GM23338 (cell line): ENCODE results near the gene ST14. TPM values are rescaled to one million over a fixed set of nuclear protein-coding genes. Genes with fewer than 3 reads are reported as not detected.

ENCODE experiments used
- ATAC-seq: fragments of 200-7000 bp; cut with Tn5 transposase; 3 replicates; pipeline ENCODE4 v1.9.1; 2020
- DNase-seq: peaks from one replicate; pipeline ENCODE4 v3.0.0-alpha.2; 2015; ENCODE audit warnings: low spot score
- H2AFZ ChIP-seq: fragments of 200-600 bp; sonication (generic); 2 replicates; pipeline ENCODE4 v1.8.0; 2016; ENCODE audit warnings: antibody characterized with exemption, mild to moderate bottlenecking, moderate library complexity
- H3F3A ChIP-seq: fragments of 200-600 bp; sonication (generic); replicated peaks from 2 replicates; pipeline ENCODE4 v1.8.0; 2017; ENCODE audit warnings: antibody characterized with exemption, mixed run types, low read depth
- H3K27ac ChIP-seq: fragments of 200-600 bp; sonication (generic); 2 replicates; pipeline ENCODE4 v1.6.1; 2016; ENCODE audit warnings: low read depth
- H3K27me3 ChIP-seq: fragments of 200-600 bp; sonication (generic); 2 replicates; pipeline ENCODE4 v1.8.0; 2016; ENCODE audit warnings: mild to moderate bottlenecking, mixed run types, moderate library complexity; ENCODE audit not compliant: insufficient read depth
- H3K36me3 ChIP-seq: fragments of 200-600 bp; sonication (generic); 2 replicates; pipeline ENCODE4 v1.8.0; 2016; ENCODE audit warnings: mild to moderate bottlenecking; ENCODE audit not compliant: insufficient read depth
- H3K4me1 ChIP-seq: fragments of 200-600 bp; sonication (generic); 2 replicates; pipeline ENCODE4 v1.8.0; 2016; ENCODE audit warnings: mild to moderate bottlenecking, moderate library complexity; ENCODE audit not compliant: insufficient read depth
- H3K4me2 ChIP-seq: fragments of 200-600 bp; sonication (generic); 2 replicates; pipeline ENCODE4 v1.7.1; 2017; ENCODE audit warnings: mixed run types
- H3K4me3 ChIP-seq: fragments of 200-600 bp; sonication (generic); 2 replicates; pipeline ENCODE4 v1.6.1; 2016; ENCODE audit warnings: mixed run types
- H3K79me2 ChIP-seq: fragments of 200-600 bp; sonication (generic); replicated peaks from 2 replicates; pipeline ENCODE4 v1.8.0; 2017; ENCODE audit warnings: mild to moderate bottlenecking; ENCODE audit not compliant: insufficient read depth
- H3K9me2 ChIP-seq: fragments of 200-600 bp; sonication (generic); 2 replicates; pipeline ENCODE4 v1.8.0; 2017; ENCODE audit not compliant: insufficient read depth
- H4K20me1 ChIP-seq: fragments of 200-600 bp; sonication (generic); replicated peaks from 2 replicates; pipeline ENCODE4 v1.8.0; 2017; ENCODE audit warnings: mild to moderate bottlenecking; ENCODE audit not compliant: insufficient read depth
- H3K27ac Mint-ChIP-seq: 2 replicates; pipeline ENCODE4 v1.8.0; 2020; ENCODE audit warnings: inconsistent platforms, mild to moderate bottlenecking, moderate library complexity, mixed read lengths
- H3K27me3 Mint-ChIP-seq: 3 replicates; pipeline ENCODE4 v1.8.0; 2022; ENCODE audit warnings: low read depth, mild to moderate bottlenecking, moderate library complexity, mixed read lengths, inconsistent platforms; ENCODE audit not compliant: insufficient read depth, poor library complexity
- H3K36me3 Mint-ChIP-seq: 3 replicates; pipeline ENCODE4 v1.8.0; 2021; ENCODE audit warnings: low read depth, mild to moderate bottlenecking, inconsistent platforms, moderate library complexity, mixed read lengths
- H3K4me1 Mint-ChIP-seq: 3 replicates; pipeline ENCODE4 v1.8.0; 2020; ENCODE audit warnings: mild to moderate bottlenecking, inconsistent platforms, mixed read lengths
- H3K4me3 Mint-ChIP-seq: 3 replicates; pipeline ENCODE4 v1.8.0; 2021; ENCODE audit warnings: moderate library complexity, mild to moderate bottlenecking, inconsistent platforms, mixed read lengths
- H3K9me3 Mint-ChIP-seq: 3 replicates; pipeline ENCODE4 v1.8.0; 2020; ENCODE audit warnings: moderate library complexity, mild to moderate bottlenecking, inconsistent platforms, mixed read lengths
- CREB1 ChIP-seq: fragments of 250-450 bp; sonication (Bioruptor Pico); IDR thresholded peaks from 2 replicates; pipeline ENCODE4 v1.5.0; 2020; ENCODE audit warnings: low read depth, mild to moderate bottlenecking, moderate library complexity
- EZH2 ChIP-seq: fragments of 200-600 bp; sonication (generic); IDR thresholded peaks from one replicate; pipeline ENCODE4 v1.8.0; 2017; ENCODE audit warnings: antibody characterized with exemption, mild to moderate bottlenecking, low read depth; ENCODE audit not compliant: unreplicated experiment
- EZH2phosphoT487 ChIP-seq: fragments of 200-600 bp; sonication (generic); IDR thresholded peaks from one replicate; pipeline ENCODE4 v1.8.1; 2018; ENCODE audit warnings: antibody characterized with exemption; ENCODE audit not compliant: unreplicated experiment
- JUNB ChIP-seq: IDR thresholded peaks from one replicate; pipeline ENCODE4 v1.6.1; 2016; ENCODE audit warnings: antibody characterized with exemption; ENCODE audit not compliant: unreplicated experiment
- NANOG ChIP-seq: IDR thresholded peaks from 2 replicates; pipeline ENCODE4 v1.6.1; 2016; ENCODE audit warnings: antibody characterized with exemption, borderline replicate concordance
- POLR2AphosphoS5 ChIP-seq: IDR thresholded peaks from 2 replicates; pipeline ENCODE4 v1.6.1; 2016; ENCODE audit warnings: antibody characterized with exemption, low read depth
- STAT1 ChIP-seq: IDR thresholded peaks from one replicate; pipeline ENCODE4 v1.6.1; 2016; ENCODE audit warnings: antibody characterized with exemption; ENCODE audit not compliant: unreplicated experiment
- ZNF114 ChIP-seq: fragments of 250-450 bp; sonication (Bioruptor Pico); IDR thresholded peaks from 2 replicates; pipeline ENCODE4 v1.5.0; 2020; ENCODE audit warnings: mild to moderate bottlenecking, moderate library complexity
- ZNF331 ChIP-seq: fragments of 250-450 bp; sonication (Bioruptor Pico); IDR thresholded peaks from 2 replicates; pipeline ENCODE4 v1.5.0; 2020; ENCODE audit warnings: low read depth, mild to moderate bottlenecking, moderate library complexity
- polyA plus RNA-seq: library from polyadenylated mRNA; unstranded; fragments of >200 nt; fragmentation: Nextera tagmentation; extraction: Ambion mirVana; gene quantifications from 2 replicates; pipeline ENCODE4 v1.2.1, GENCODE V29; 2016
- total RNA-seq: library from RNA; depleted of rRNA; stranded (reverse); fragments of >200 nt; shearing (Covaris generic); gene quantifications from 2 replicates; pipeline ENCODE4 v1.2.3, GENCODE V29; 2014
- TF ChIP-seq, protein P1 (sequence below), 2 experiments: fragments of 200-600 bp in 1 of 2; sonication (generic) in 1 of 2; conservative IDR thresholded peaks; 2 replicates each; pipeline versions ENCODE4 v1.5.1 to v1.6.1; 2016 to 2017; ENCODE audit warnings: antibody characterized with exemption in 2 of 2, low read depth in 2 of 2, mild to moderate bottlenecking in 2 of 2, moderate library complexity in 1 of 2
- TF ChIP-seq, protein P2 (sequence below): IDR thresholded peaks from one replicate; pipeline ENCODE4 v1.6.1; 2018; ENCODE audit warnings: antibody characterized with exemption; ENCODE audit not compliant: unreplicated experiment
- TF ChIP-seq, protein P3 (sequence below): IDR thresholded peaks from 2 replicates; pipeline ENCODE4 v1.6.1; 2016; ENCODE audit warnings: antibody characterized with exemption
- TF ChIP-seq, protein P4 (sequence below): fragments of 250-450 bp; sonication (Bioruptor Pico); IDR thresholded peaks from 2 replicates; pipeline ENCODE4 v1.5.0; 2020; ENCODE audit warnings: mild to moderate bottlenecking, moderate library complexity

The ST14 gene
- total and polyA plus RNA-seq, 2 experiments from 2014 or later: 7.9 to 32.7 TPM

DNA sequence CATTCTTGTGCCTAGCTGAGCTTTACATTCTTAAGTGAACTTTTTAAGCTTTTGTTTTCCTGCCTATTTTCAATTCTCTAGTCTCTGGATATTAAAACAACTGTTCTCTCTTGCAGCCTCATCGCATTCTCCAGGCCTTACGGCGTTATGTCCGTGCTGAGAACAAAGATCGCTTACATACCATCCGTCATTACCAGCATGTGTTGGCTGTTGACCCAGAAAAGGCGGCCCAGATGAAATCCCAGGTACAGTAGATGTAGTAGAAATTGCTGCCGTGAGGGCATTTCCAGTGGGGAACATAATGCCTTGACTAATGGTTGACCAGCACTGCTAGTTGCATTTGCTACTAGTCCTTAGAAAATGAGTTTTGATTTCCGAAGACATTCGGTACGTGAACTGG lies 29.7 kb upstream of the ST14 start:
- H3K4me3 ChIP-seq: no peak overlapping the region
- H3K27ac Mint-ChIP-seq: no peak overlapping the region
- H3F3A ChIP-seq: 0 out of 2 replicates have a peak, but pooled peaks cover 4% of the 10 kb centered on the region
- no peaks in the 10 kb centered on the region for H3K27me3 ChIP-seq
- 0 out of 2 replicates have a peak, but pooled peaks cover 9% of the 10 kb centered on the region for H3K79me2 ChIP-seq
- H3K9me3 Mint-ChIP-seq: peaks cover 21% of the 10 kb centered on the region
- H3K4me2 ChIP-seq: no peak overlapping the region
- peaks cover 78% of the 10 kb centered on the region for H3K36me3 Mint-ChIP-seq
- no peak overlapping the region for H3K27ac ChIP-seq
- H3K4me3 Mint-ChIP-seq: no peak overlapping the region
- peaks cover 13% of the 10 kb centered on the region for H3K27me3 Mint-ChIP-seq
- ATAC-seq (no peak), DNase-seq (no peak)
- H3K9me2 ChIP-seq: no peaks in the 10 kb centered on the region
- no peak overlapping the region for H2AFZ ChIP-seq
- TF ChIP-seq, protein P1, sequence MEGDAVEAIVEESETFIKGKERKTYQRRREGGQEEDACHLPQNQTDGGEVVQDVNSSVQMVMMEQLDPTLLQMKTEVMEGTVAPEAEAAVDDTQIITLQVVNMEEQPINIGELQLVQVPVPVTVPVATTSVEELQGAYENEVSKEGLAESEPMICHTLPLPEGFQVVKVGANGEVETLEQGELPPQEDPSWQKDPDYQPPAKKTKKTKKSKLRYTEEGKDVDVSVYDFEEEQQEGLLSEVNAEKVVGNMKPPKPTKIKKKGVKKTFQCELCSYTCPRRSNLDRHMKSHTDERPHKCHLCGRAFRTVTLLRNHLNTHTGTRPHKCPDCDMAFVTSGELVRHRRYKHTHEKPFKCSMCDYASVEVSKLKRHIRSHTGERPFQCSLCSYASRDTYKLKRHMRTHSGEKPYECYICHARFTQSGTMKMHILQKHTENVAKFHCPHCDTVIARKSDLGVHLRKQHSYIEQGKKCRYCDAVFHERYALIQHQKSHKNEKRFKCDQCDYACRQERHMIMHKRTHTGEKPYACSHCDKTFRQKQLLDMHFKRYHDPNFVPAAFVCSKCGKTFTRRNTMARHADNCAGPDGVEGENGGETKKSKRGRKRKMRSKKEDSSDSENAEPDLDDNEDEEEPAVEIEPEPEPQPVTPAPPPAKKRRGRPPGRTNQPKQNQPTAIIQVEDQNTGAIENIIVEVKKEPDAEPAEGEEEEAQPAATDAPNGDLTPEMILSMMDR (conservative IDR thresholded peaks at IDR 0.05; ENCODE audit: low read depth in 2 of 2): no peak
- TF ChIP-seq CREB1 (CRISPR knock-in tag): no peak
- TF ChIP-seq POLR2AphosphoS5: no peak
- TF ChIP-seq, protein P2, sequence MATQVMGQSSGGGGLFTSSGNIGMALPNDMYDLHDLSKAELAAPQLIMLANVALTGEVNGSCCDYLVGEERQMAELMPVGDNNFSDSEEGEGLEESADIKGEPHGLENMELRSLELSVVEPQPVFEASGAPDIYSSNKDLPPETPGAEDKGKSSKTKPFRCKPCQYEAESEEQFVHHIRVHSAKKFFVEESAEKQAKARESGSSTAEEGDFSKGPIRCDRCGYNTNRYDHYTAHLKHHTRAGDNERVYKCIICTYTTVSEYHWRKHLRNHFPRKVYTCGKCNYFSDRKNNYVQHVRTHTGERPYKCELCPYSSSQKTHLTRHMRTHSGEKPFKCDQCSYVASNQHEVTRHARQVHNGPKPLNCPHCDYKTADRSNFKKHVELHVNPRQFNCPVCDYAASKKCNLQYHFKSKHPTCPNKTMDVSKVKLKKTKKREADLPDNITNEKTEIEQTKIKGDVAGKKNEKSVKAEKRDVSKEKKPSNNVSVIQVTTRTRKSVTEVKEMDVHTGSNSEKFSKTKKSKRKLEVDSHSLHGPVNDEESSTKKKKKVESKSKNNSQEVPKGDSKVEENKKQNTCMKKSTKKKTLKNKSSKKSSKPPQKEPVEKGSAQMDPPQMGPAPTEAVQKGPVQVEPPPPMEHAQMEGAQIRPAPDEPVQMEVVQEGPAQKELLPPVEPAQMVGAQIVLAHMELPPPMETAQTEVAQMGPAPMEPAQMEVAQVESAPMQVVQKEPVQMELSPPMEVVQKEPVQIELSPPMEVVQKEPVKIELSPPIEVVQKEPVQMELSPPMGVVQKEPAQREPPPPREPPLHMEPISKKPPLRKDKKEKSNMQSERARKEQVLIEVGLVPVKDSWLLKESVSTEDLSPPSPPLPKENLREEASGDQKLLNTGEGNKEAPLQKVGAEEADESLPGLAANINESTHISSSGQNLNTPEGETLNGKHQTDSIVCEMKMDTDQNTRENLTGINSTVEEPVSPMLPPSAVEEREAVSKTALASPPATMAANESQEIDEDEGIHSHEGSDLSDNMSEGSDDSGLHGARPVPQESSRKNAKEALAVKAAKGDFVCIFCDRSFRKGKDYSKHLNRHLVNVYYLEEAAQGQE: no peak
- TF ChIP-seq, protein P3, sequence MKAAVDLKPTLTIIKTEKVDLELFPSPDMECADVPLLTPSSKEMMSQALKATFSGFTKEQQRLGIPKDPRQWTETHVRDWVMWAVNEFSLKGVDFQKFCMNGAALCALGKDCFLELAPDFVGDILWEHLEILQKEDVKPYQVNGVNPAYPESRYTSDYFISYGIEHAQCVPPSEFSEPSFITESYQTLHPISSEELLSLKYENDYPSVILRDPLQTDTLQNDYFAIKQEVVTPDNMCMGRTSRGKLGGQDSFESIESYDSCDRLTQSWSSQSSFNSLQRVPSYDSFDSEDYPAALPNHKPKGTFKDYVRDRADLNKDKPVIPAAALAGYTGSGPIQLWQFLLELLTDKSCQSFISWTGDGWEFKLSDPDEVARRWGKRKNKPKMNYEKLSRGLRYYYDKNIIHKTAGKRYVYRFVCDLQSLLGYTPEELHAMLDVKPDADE: no peak
- no peak for TF ChIP-seq EZH2phosphoT487
- no peak for TF ChIP-seq EZH2
- no peak for TF ChIP-seq STAT1
- TF ChIP-seq NANOG: no peak
- TF ChIP-seq, protein P4, sequence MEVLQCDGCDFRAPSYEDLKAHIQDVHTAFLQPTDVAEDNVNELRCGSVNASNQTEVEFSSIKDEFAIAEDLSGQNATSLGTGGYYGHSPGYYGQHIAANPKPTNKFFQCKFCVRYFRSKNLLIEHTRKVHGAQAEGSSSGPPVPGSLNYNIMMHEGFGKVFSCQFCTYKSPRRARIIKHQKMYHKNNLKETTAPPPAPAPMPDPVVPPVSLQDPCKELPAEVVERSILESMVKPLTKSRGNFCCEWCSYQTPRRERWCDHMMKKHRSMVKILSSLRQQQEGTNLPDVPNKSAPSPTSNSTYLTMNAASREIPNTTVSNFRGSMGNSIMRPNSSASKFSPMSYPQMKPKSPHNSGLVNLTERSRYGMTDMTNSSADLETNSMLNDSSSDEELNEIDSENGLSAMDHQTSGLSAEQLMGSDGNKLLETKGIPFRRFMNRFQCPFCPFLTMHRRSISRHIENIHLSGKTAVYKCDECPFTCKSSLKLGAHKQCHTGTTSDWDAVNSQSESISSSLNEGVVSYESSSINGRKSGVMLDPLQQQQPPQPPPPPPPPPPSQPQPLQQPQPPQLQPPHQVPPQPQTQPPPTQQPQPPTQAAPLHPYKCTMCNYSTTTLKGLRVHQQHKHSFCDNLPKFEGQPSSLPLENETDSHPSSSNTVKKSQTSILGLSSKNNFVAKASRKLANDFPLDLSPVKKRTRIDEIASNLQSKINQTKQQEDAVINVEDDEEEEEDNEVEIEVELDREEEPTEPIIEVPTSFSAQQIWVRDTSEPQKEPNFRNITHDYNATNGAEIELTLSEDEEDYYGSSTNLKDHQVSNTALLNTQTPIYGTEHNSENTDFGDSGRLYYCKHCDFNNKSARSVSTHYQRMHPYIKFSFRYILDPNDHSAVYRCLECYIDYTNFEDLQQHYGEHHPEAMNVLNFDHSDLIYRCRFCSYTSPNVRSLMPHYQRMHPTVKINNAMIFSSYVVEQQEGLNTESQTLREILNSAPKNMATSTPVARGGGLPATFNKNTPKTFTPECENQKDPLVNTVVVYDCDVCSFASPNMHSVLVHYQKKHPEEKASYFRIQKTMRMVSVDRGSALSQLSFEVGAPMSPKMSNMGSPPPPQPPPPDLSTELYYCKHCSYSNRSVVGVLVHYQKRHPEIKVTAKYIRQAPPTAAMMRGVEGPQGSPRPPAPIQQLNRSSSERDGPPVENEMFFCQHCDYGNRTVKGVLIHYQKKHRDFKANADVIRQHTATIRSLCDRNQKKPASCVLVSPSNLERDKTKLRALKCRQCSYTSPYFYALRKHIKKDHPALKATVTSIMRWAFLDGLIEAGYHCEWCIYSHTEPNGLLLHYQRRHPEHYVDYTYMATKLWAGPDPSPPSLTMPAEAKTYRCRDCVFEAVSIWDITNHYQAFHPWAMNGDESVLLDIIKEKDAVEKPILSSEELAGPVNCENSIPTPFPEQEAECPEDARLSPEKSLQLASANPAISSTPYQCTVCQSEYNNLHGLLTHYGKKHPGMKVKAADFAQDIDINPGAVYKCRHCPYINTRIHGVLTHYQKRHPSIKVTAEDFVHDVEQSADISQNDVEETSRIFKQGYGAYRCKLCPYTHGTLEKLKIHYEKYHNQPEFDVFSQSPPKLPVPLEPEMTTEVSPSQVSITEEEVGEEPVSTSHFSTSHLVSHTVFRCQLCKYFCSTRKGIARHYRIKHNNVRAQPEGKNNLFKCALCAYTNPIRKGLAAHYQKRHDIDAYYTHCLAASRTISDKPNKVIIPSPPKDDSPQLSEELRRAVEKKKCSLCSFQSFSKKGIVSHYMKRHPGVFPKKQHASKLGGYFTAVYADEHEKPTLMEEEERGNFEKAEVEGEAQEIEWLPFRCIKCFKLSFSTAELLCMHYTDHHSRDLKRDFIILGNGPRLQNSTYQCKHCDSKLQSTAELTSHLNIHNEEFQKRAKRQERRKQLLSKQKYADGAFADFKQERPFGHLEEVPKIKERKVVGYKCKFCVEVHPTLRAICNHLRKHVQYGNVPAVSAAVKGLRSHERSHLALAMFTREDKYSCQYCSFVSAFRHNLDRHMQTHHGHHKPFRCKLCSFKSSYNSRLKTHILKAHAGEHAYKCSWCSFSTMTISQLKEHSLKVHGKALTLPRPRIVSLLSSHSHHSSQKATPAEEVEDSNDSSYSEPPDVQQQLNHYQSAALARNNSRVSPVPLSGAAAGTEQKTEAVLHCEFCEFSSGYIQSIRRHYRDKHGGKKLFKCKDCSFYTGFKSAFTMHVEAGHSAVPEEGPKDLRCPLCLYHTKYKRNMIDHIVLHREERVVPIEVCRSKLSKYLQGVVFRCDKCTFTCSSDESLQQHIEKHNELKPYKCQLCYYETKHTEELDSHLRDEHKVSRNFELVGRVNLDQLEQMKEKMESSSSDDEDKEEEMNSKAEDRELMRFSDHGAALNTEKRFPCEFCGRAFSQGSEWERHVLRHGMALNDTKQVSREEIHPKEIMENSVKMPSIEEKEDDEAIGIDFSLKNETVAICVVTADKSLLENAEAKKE (CRISPR knock-in tag): no peak
- TF ChIP-seq ZNF331 (CRISPR knock-in tag): no peak
- TF ChIP-seq JUNB: no peak
- no peak for TF ChIP-seq ZNF114 (CRISPR knock-in tag)
- H3K4me1 Mint-ChIP-seq: no peaks in the 10 kb centered on the region
- H4K20me1 ChIP-seq: no peaks in the 10 kb centered on the region; the same call in 1 of the 2 replicates
- peaks cover 73% of the 10 kb centered on the region for H3K36me3 ChIP-seq
- H3K4me1 ChIP-seq: no peaks in the 10 kb centered on the region
